ENCODE data around the gene KLF13.

GRCh38 chr15:31342381-31342780 is 15.7 kb downstream of the KLF13 start:
- TF ChIP-seq, protein P1, sequence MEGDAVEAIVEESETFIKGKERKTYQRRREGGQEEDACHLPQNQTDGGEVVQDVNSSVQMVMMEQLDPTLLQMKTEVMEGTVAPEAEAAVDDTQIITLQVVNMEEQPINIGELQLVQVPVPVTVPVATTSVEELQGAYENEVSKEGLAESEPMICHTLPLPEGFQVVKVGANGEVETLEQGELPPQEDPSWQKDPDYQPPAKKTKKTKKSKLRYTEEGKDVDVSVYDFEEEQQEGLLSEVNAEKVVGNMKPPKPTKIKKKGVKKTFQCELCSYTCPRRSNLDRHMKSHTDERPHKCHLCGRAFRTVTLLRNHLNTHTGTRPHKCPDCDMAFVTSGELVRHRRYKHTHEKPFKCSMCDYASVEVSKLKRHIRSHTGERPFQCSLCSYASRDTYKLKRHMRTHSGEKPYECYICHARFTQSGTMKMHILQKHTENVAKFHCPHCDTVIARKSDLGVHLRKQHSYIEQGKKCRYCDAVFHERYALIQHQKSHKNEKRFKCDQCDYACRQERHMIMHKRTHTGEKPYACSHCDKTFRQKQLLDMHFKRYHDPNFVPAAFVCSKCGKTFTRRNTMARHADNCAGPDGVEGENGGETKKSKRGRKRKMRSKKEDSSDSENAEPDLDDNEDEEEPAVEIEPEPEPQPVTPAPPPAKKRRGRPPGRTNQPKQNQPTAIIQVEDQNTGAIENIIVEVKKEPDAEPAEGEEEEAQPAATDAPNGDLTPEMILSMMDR (IDR thresholded peaks at IDR 0.05) = no peak
- no peak for TF ChIP-seq POLR2A (IDR thresholded peaks at IDR 0.05)

Measured in body of pancreas (tissue), 4 donors.